Measurements from ENCODE around the gene UBR1. TPM values are rescaled to one million over a fixed set of nuclear protein-coding genes. Genes with fewer than 3 reads are reported as not detected.

Gene UBR1
- total RNA-seq, 1 donor from 2014 or later, result 32.5 TPM

- intact Hi-C loops (cut with DNase I), result no loop called here
- no peak overlapping the region for H3K27ac ChIP-seq
- H3K36me3 ChIP-seq, result peaks cover 83% of the 10 kb centered on the region
- H3K9me3 ChIP-seq, result no peaks in the 10 kb centered on the region
- DNase-seq (no peak), ATAC-seq (no peak)
- H3K4me1 ChIP-seq, result no peaks in the 10 kb centered on the region
- TF ChIP-seq CTCF (IDR thresholded peaks at IDR 0.05), result no peak
- H3K27me3 ChIP-seq (ENCODE audit: low read depth), result no peaks in the 10 kb centered on the region
- H3K4me3 ChIP-seq, result no peak overlapping the region
Measured at GRCh38 chr15:43071451-43071850, 34.4 kb downstream of the UBR1 start.

GRCh38 chr15:43070893-43071292 is 34.9 kb downstream of the UBR1 start:
- Histone ChIP-seq H3K27ac (no peak overlapping the region), H3K36me3 (peaks cover 88% of the 10 kb centered on the region), H3K9me3 (no peaks in the 10 kb centered on the region), H3K4me1 (no peaks in the 10 kb centered on the region), H3K27me3 (ENCODE audit: low read depth) (no peaks in the 10 kb centered on the region), H3K4me3 (no peak overlapping the region)
- DNase-seq (no peak), ATAC-seq (no peak)
- intact Hi-C loops (cut with DNase I), result no loop called here
- TF ChIP-seq CTCF (IDR thresholded peaks at IDR 0.05), result no peak

GRCh38 chr15:43070249-43070648 is 35.6 kb downstream of the UBR1 start:
- Histone ChIP-seq H3K9me3 (no peaks in the 10 kb centered on the region), H3K4me3 (no peak overlapping the region), H3K27ac (no peak overlapping the region), H3K36me3 (peaks cover 95% of the 10 kb centered on the region), H3K27me3 (ENCODE audit: low read depth) (no peaks in the 10 kb centered on the region), H3K4me1 (no peaks in the 10 kb centered on the region)
- no peak for TF ChIP-seq CTCF (IDR thresholded peaks at IDR 0.05)
- DNase-seq, result no peak
- intact Hi-C loops (cut with DNase I), result no loop called here
- no peak for ATAC-seq

- ATAC-seq (no peak), DNase-seq (no peak)
- Histone ChIP-seq H3K4me3 (no peak overlapping the region), H3K36me3 (peaks cover 85% of the 10 kb centered on the region), H3K4me1 (no peaks in the 10 kb centered on the region), H3K27ac (no peak overlapping the region), H3K9me3 (no peaks in the 10 kb centered on the region), H3K27me3 (ENCODE audit: low read depth) (no peaks in the 10 kb centered on the region)
- no peak for TF ChIP-seq CTCF (IDR thresholded peaks at IDR 0.05)
- intact Hi-C loops (cut with DNase I), result no loop called here
Measured at GRCh38 chr15:43067717-43068461, 37.9 kb downstream of the UBR1 start.

GRCh38 chr15:43056696-43057095 is 49.1 kb downstream of the UBR1 start:
- Histone ChIP-seq H3K27ac (no peak overlapping the region), H3K27me3 (ENCODE audit: low read depth) (no peaks in the 10 kb centered on the region), H3K4me3 (no peak overlapping the region), H3K9me3 (no peaks in the 10 kb centered on the region), H3K4me1 (no peaks in the 10 kb centered on the region), H3K36me3 (peaks cover 100% of the 10 kb centered on the region)
- DNase-seq, result no peak
- ATAC-seq, result no peak
- TF ChIP-seq CTCF (IDR thresholded peaks at IDR 0.05), result no peak
- intact Hi-C loops (cut with DNase I), result no loop called here
